CD4-positive, alpha-beta T cell (primary cell): ENCODE results near the gene BCKDHB. TPM values are rescaled to one million over a fixed set of nuclear protein-coding genes. Genes with fewer than 3 reads are reported as not detected.

ENCODE experiments used
- ATAC-seq: fragments of 200-7000 bp; cut with Tn5 transposase; one replicate; pipeline ENCODE4 v1.10.0; 2022; ENCODE audit warnings: mild to moderate bottlenecking; ENCODE audit not compliant: poor library complexity
- CTCF ChIA-PET: fragments of 350-600 bp; sonication (Branson Sonifier 250); formaldehyde crosslinking; loops from one replicate; lab custom pipeline; 2021; ENCODE audit warnings: antibody characterized with exemption, inconsistent platforms; lab: Charles Lee
- POLR2A ChIA-PET: fragments of 350-600 bp; sonication (Branson Sonifier 250); formaldehyde crosslinking; loops from one replicate; lab custom pipeline; 2021; ENCODE audit warnings: antibody characterized with exemption, inconsistent platforms; lab: Charles Lee
- DNase-seq, 14 experiments: peaks; one replicate each; pipeline ENCODE4 v3.0.0-alpha.2; 2013 to 2020; ENCODE audit warnings: mixed read lengths in 2 of 14
- H3K27ac ChIP-seq, 2 donors: one replicate each; pipeline versions ENCODE4 v1.5.1 to v1.7.0; 2013; ENCODE audit warnings: low read length in 2 of 2, low read depth in 1 of 2, mild to moderate bottlenecking in 1 of 2
- H3K27me3 ChIP-seq, 2 experiments: 1 replicate in 1 of 2; 2 replicates in 1 of 2; pipeline versions ENCODE4 v1.6.1 to v1.7.0; 2013; ENCODE audit warnings: low read length in 2 of 2, control low read depth in 1 of 2, mild to moderate bottlenecking in 1 of 2, moderate library complexity in 1 of 2; ENCODE audit not compliant: insufficient read depth in 2 of 2, control insufficient read depth in 1 of 2
- H3K36me3 ChIP-seq: one replicate; pipeline ENCODE4 v1.6.1; 2013; ENCODE audit warnings: low read length, control low read depth; ENCODE audit not compliant: insufficient read depth
- H3K4me1 ChIP-seq: one replicate; pipeline ENCODE4 v1.6.1; 2013; ENCODE audit warnings: low read length, control low read depth; ENCODE audit not compliant: insufficient read depth
- H3K4me3 ChIP-seq: one replicate; pipeline ENCODE4 v1.5.1; 2013; ENCODE audit warnings: mild to moderate bottlenecking, low read length, moderate library complexity
- H3K9me3 ChIP-seq, 2 experiments: 1 replicate in 1 of 2; 2 replicates in 1 of 2; pipeline versions ENCODE4 v1.6.1 to v1.7.0; 2013; ENCODE audit warnings: low read length in 2 of 2, mild to moderate bottlenecking in 2 of 2, control low read depth in 1 of 2, moderate library complexity in 1 of 2; ENCODE audit not compliant: control insufficient read depth in 1 of 2, insufficient read depth in 1 of 2
- H3K27ac Mint-ChIP-seq: one replicate; pipeline ENCODE4 v1.8.0; 2020; ENCODE audit warnings: mixed read lengths
- H3K27me3 Mint-ChIP-seq: one replicate; pipeline ENCODE4 v1.8.0; 2021; ENCODE audit warnings: mixed read lengths
- H3K36me3 Mint-ChIP-seq: one replicate; pipeline ENCODE4 v1.8.0; 2021; ENCODE audit warnings: low read depth, mixed read lengths
- H3K4me1 Mint-ChIP-seq: one replicate; pipeline ENCODE4 v1.8.0; 2021; ENCODE audit warnings: low read depth, mixed read lengths
- H3K4me3 Mint-ChIP-seq: one replicate; pipeline ENCODE4 v1.8.0; 2020; ENCODE audit warnings: mild to moderate bottlenecking, mixed read lengths
- H3K9me3 Mint-ChIP-seq: one replicate; pipeline ENCODE4 v1.8.0; 2020; ENCODE audit warnings: mixed read lengths
- intact Hi-C, 2 experiments: fragments of 100-400 bp; cut with DNase I in 1 of 2; cut with micrococcal nuclease in 1 of 2; formaldehyde crosslinking; loops; one replicate each; pipeline versions ENCODE4 v1.15.1 to v1.9.0; 2023 to 2025; cut with DNase I, micrococcal nuclease
- total RNA-seq, 174 experiments: library from RNA in 2 of 174; stranded (reverse) in 2 of 174; gene quantifications; one replicate each; pipeline ENCODE4 v1.2.3 and lab custom pipeline; 2021 to 2026
- TF ChIP-seq, protein P1 (sequence below): fragments of 200-600 bp; IDR thresholded peaks from one replicate; pipeline ENCODE4 v1.8.0; 2022; ENCODE audit warnings: antibody characterized with exemption, mild to moderate bottlenecking

Gene BCKDHB
- total RNA-seq, 2 experiments from 2014 or later = 7.8 to 8.1 TPM

DNA sequence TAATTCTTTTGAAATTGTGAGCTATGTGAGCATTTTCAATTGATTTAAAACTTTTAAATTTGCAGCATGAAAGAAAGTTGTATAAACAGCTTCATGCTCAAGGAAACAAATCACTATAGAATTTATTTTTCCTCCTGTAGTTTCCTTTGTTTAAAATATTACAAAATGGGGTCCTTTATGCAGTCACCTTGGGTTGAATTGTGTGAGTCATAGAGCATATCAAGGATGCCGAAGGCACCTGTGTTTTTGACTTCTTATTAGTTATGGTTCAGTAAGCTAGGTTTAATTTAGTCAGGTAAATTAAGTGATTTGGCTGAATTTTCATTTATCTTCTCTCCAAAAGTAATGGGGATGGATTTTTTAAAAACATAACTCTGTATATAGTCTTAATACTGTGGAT, 96.8 kb downstream of the BCKDHB start:
- H3K36me3 Mint-ChIP-seq = peaks cover 49% of the 10 kb centered on the region
- H3K4me3 Mint-ChIP-seq = no peak overlapping the region
- ATAC-seq = no peak
- POLR2A ChIA-PET = no interaction called here
- H3K9me3 Mint-ChIP-seq = no peaks in the 10 kb centered on the region
- Histone ChIP-seq H3K36me3 (peaks cover 12% of the 10 kb centered on the region), H3K4me1 (no peaks in the 10 kb centered on the region), H3K27ac (no peak overlapping the region), H3K27me3 (no peaks in the 10 kb centered on the region), H3K9me3 (no peaks in the 10 kb centered on the region), H3K4me3 (no peak overlapping the region)
- DNase-seq = no peak
- intact Hi-C loops = no loop called here
- no peaks in the 10 kb centered on the region for H3K4me1 Mint-ChIP-seq
- CTCF ChIA-PET = no interaction called here
- no peak overlapping the region for H3K27ac Mint-ChIP-seq
- TF ChIP-seq, protein P1, sequence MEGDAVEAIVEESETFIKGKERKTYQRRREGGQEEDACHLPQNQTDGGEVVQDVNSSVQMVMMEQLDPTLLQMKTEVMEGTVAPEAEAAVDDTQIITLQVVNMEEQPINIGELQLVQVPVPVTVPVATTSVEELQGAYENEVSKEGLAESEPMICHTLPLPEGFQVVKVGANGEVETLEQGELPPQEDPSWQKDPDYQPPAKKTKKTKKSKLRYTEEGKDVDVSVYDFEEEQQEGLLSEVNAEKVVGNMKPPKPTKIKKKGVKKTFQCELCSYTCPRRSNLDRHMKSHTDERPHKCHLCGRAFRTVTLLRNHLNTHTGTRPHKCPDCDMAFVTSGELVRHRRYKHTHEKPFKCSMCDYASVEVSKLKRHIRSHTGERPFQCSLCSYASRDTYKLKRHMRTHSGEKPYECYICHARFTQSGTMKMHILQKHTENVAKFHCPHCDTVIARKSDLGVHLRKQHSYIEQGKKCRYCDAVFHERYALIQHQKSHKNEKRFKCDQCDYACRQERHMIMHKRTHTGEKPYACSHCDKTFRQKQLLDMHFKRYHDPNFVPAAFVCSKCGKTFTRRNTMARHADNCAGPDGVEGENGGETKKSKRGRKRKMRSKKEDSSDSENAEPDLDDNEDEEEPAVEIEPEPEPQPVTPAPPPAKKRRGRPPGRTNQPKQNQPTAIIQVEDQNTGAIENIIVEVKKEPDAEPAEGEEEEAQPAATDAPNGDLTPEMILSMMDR = no peak
- H3K27me3 Mint-ChIP-seq = no peaks in the 10 kb centered on the region

DNA sequence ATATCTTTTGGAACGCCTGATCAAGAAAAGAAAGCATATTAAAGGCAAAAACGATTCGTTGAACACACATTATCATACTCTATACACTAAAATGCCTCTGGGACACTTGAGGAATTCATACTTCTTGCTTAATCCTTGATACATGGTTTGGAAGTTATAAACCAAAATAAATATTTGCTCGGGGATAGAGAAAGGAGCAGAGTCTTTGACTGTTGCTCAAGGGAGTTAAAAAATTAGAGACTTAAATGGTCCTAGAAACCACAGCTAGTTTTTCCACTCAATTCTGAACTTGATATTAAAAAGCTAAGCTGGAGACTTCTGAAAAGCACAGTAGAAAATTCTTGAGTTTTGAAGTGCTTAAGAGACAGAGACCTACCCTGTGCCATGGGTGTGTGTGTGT, 98.9 kb downstream of the BCKDHB start:
- POLR2A ChIA-PET = interaction anchor here (0.6 kb wide), 1 partner anchor 13 kb away, joined by 3 read pairs; no protein-coding TSS in a partner anchor
- DNase-seq = no peak

DNA sequence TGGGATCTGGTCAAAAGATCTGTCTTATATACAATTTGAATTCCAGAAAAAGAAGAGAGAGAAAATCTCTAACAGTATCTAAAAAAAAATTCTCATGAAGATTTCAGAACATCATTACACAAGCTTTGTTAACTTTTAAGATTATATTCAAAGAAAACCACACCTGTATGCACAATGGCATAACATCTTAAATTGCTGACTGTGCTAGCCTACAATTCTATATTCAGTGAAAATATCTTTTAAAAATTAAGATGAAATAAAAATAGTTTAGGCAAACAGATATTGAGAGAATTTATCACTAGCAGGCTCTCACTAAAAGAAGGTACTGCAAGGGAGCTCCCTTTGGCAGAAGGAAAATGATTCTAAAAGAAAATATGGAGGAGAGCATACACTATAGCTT, 100.3 kb downstream of the BCKDHB start:
- Mint-ChIP-seq H3K9me3 (no peaks in the 10 kb centered on the region), H3K27ac (no peak overlapping the region), H3K27me3 (no peaks in the 10 kb centered on the region), H3K4me3 (no peak overlapping the region), H3K4me1 (no peaks in the 10 kb centered on the region), H3K36me3 (peaks cover 39% of the 10 kb centered on the region)
- CTCF ChIA-PET = interaction anchor here (0.6 kb wide), 1 partner anchor 273 kb away, joined by 3 read pairs; no protein-coding TSS in a partner anchor
- H3K36me3 ChIP-seq = peaks cover 12% of the 10 kb centered on the region
- intact Hi-C loops = no loop called here
- ATAC-seq (no peak), DNase-seq (no peak)
- POLR2A ChIA-PET = no interaction called here
- no peaks in the 10 kb centered on the region for H3K27me3 ChIP-seq
- no peak overlapping the region for H3K4me3 ChIP-seq
- no peak overlapping the region for H3K27ac ChIP-seq
- TF ChIP-seq, protein P1 = no peak
- no peaks in the 10 kb centered on the region for H3K4me1 ChIP-seq
- no peaks in the 10 kb centered on the region for H3K9me3 ChIP-seq

More for the DNA sequence above, 98.9 kb downstream of the BCKDHB start:
- Histone ChIP-seq H3K27me3 (no peaks in the 10 kb centered on the region), H3K4me3 (no peak overlapping the region), H3K4me1 (no peaks in the 10 kb centered on the region), H3K36me3 (peaks cover 12% of the 10 kb centered on the region), H3K27ac (no peak overlapping the region), H3K9me3 (no peaks in the 10 kb centered on the region)
- TF ChIP-seq, protein P1 = no peak
- Mint-ChIP-seq H3K4me3 (no peak overlapping the region), H3K27me3 (no peaks in the 10 kb centered on the region), H3K4me1 (no peaks in the 10 kb centered on the region), H3K27ac (no peak overlapping the region), H3K36me3 (peaks cover 49% of the 10 kb centered on the region), H3K9me3 (no peaks in the 10 kb centered on the region)
- intact Hi-C loops = no loop called here
- CTCF ChIA-PET = no interaction called here
- ATAC-seq = no peak
